GM19463 (cell line): ENCODE data around the gene MAST4.
"Not testable (repeated sequence)": the region's sequence is repeated elsewhere in the genome, so short reads cannot be mapped to it uniquely, and the experiment has no call there.

Experiments
- ATAC-seq: cut with Tn5 transposase; IDR thresholded peaks from one replicate; pipeline ENCODE4 v1.9.1; 2021; ENCODE audit warnings: mild to moderate bottlenecking, moderate library complexity; ENCODE audit not compliant: unreplicated experiment

The MAST4 gene

GRCh38 chr5:66741394-66741793 is 145.2 kb downstream of the MAST4 start:
- ATAC-seq = no peak

- no peak for ATAC-seq
Measured at GRCh38 chr5:66742083-66742895, 146.1 kb downstream of the MAST4 start.

GRCh38 chr5:66742896-66743247 is 146.7 kb downstream of the MAST4 start:
- no peak for ATAC-seq

- ATAC-seq = no peak
Measured at GRCh38 chr5:66743344-66743743, 147.2 kb downstream of the MAST4 start.

- ATAC-seq = no peak
Measured at GRCh38 chr5:66744040-66744439, 147.8 kb downstream of the MAST4 start.

- ATAC-seq = no peak
Measured at GRCh38 chr5:66745297-66745696, 149.1 kb downstream of the MAST4 start.

- ATAC-seq = no peak
Measured at GRCh38 chr5:66747607-66748006, 151.4 kb downstream of the MAST4 start.

- ATAC-seq = not testable (repeated sequence)
Measured at GRCh38 chr5:66752668-66753067, 156.5 kb downstream of the MAST4 start.

- no peak for ATAC-seq
Measured at GRCh38 chr5:66757219-66757833, 161.1 kb downstream of the MAST4 start.

- ATAC-seq = no peak
Measured at GRCh38 chr5:66757834-66758371, 161.7 kb downstream of the MAST4 start.

GRCh38 chr5:66769030-66769733 is 173.0 kb downstream of the MAST4 start:
- no peak for ATAC-seq

- no peak for ATAC-seq
Measured at GRCh38 chr5:66769839-66770617, 173.8 kb downstream of the MAST4 start.

GRCh38 chr5:66777868-66778267 is 181.7 kb downstream of the MAST4 start:
- ATAC-seq = no peak

- ATAC-seq = no peak
Measured at GRCh38 chr5:66779528-66779927, 183.3 kb downstream of the MAST4 start.

GRCh38 chr5:66788556-66788955 is 192.4 kb downstream of the MAST4 start:
- ATAC-seq = no peak

GRCh38 chr5:66789434-66789833 is 193.2 kb downstream of the MAST4 start:
- no peak for ATAC-seq

GRCh38 chr5:66793049-66793448 is 196.9 kb downstream of the MAST4 start:
- ATAC-seq = no peak

- ATAC-seq = no peak
Measured at GRCh38 chr5:66795682-66796081, 199.5 kb downstream of the MAST4 start.

GRCh38 chr5:66796305-66797292 is 200.4 kb downstream of the MAST4 start:
- ATAC-seq = no peak

- ATAC-seq = no peak
Measured at GRCh38 chr5:66802941-66803340, 206.7 kb downstream of the MAST4 start.
